GM21526 (cell line): ENCODE measurements around the gene ZMYND8.
"Not testable (repeated sequence)": the region's sequence is repeated elsewhere in the genome, so short reads cannot be mapped to it uniquely, and the experiment has no call there.

Experiments
- ATAC-seq: cut with Tn5 transposase; IDR thresholded peaks from one replicate; pipeline ENCODE4 v1.9.1; 2021; ENCODE audit warnings: moderate library complexity; ENCODE audit not compliant: unreplicated experiment, low FRiP score

ZMYND8 gene

DNA sequence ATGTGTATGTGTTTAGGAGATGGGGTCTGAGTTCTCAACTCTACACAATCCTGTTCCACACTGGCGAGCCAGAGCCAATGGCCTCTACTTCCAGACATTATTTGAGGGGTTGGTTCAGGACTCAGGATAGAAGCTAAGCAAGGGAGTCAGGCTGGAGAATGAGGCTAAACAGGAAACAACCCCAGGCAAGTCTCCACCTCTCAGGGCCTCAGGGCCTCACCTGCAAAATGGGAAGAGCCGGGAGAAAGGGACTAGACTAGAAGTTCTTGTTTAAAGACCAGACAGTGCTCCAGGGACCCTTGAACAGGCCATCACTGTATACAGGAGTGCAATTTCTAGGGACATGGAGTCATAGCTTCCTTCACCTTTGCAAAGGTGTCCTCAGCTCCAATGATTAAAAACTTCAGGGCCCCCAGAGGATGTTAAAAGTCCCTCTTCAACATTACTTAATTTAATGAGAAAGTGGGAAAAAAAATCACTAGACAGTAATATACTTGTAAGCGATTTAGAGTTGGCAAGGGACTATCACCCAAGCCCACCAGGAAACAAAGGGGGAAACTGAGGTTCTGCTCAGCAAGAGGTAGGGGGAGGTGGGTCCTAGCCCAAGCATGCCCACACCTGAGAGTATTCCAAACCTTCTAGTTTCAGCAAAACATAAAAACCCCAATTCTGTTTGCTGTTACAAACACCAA lies 41.7 kb downstream of the ZMYND8 start:
- ATAC-seq: no peak

DNA sequence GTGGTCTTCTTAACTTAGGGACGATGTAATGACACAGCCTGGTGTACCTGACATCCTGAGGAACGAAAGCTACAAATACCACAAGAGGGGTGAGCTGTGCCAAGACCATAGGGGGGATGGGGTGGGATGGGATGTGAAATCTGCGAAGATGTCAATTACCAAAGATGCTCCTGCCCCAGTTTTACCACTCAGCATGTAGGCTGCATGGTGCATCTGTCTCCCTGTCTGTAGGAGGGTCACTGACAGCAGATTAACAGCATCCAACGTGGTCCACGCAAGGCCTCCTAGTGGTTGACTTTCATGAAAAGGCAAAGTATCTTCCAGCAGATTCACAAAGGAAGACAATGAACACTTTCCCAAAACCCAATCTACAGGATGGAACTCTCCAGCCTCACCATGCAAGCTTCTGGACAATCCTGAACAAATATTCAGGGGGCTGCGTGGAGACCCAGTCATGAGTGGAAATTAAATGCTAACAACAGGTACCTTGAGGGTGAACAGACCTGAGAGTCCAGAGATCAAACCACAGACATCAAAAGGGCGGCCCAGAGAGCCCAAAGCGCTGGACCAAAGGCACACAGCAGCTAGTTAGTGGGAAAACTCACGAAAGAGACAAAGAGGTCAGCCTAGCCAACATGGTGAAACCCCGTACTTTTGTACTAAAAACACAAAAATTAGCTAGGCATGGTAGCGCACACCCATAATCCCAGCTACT lies 44.4 kb downstream of the ZMYND8 start:
- no peak for ATAC-seq

DNA sequence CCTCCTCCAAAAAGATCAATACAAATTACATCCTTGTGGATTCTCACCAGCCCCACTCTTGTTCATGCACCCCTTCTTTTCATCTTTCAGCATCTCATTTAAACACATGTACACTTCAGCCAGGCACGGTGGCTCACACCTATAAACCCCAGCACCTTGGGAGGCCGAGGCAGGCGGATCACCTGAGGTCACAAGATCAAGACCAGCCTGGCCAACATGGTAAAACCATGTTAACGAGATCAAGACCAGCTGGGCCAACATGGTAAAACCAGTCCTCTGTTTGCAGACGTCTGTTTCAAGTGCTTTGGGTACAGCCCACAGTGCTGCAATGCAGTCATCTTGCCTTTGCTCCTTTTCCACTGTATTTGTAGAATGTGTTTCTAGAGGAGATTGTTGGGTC lies 45.3 kb downstream of the ZMYND8 start:
- no peak for ATAC-seq

DNA sequence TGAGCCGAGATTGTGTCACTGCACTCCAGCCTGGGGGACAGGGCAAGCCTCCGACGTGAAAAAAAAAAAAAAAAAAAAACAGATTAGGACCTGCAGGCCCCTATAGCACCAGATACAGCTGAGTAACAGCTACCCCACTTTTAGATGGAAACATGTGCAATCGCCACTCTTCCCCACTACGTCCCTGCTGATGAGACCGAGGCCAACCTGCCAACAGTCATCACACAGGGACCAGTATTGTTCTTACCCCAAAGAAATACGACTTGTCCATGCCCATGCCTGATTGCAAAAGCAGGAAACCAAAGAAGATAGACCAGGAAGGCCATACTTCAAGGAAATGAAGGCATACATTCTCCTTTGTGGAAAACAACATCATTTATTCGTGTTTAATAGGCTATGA lies 45.8 kb downstream of the ZMYND8 start:
- no peak for ATAC-seq

DNA sequence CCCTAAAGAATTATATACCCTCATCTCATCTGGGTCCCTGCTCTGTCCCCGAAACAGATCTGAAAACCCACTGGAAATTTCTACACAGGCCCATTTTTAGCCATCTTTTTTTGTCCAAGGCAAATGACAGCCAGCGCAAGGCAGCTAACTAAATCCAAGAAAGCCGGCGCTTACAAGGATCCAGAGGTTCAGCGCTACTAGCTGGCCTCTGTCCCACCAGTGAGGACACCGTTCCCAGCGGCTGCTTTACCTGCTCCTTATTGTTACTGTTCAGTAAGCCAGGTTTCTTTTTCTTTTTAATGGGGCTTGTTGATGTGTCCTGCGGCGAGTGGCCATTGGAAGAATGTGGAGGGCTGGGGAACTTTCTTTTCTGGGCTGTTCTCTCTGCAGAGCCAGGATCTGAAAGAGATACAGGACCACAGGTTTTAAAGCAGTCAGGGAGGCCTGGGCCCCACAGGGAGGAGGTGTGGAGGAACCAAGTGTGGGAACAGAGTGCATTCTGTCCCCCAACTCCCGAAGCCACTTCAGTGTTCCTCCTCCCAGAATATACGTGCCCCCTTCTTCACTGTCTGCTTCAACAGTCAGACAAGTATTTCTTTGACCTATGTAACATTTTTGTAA lies 46.6 kb downstream of the ZMYND8 start:
- no peak for ATAC-seq

DNA sequence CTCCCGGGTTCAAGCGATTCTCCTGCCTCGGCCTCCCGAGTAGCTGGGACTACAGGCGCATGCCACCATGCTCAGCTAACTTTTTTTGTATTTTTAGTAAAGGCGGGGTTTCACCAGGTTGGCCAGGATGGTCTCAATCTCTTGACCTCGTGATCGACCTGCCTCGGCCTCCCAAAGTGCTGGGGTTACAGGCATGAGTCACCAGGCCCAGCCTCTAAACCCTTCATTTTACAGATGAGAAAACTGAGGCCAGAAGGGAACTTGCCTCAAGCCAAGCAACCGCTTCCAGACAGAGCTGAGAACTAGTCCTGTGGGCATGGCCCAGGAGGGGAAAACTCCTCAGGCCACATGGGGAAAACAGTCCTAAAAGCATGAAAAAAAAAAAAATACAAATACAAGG lies 47.1 kb downstream of the ZMYND8 start:
- no peak for ATAC-seq

DNA sequence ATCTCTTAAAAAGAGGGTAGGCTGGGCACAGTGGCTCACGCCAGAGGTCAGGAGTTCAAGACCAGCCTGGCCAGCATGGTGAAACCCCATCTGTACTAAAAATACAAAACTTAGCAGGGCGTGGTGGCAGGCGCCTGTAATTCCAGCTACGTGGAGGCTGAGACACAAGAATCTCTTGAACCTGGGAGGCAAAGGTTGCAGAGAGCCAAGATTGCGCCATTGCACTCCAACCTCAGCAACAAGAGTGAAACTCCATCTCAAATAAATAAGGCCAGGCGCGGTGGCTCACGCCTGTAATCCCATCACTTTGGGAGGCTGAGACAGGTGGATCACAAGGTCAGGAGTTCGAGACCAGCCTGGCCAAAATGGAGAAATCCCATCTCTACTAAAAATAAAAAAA lies 48.9 kb downstream of the ZMYND8 start:
- ATAC-seq: not testable (repeated sequence)

DNA sequence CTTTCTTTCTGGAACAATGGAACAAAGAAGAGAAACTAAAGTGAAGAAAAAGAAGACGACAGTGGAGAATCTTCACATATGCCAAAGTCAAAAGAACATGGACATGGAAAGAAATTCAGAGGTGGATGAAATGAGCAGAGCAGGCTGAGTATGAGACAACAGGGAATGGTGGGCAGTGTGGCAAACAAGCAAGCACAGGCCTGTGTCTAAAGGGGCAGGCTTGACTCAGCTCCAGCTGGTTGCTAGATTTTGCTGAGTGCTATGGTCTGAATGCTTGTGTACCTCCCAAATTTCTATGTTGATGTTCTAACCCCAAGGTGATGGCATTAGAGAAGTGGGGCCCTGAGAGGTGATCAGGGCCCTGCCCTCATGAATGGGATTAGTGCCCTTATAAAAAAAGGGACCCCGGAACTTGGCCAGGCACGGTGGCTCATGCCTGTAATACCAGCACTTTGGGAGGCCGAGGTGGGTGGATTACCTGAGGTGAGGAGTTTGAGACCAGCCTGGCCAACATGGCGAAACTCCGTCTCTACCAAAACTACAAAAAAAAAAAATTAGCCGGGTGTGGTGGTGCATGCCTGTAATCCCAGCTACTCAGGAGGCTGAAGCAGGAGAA lies 49.6 kb downstream of the ZMYND8 start:
- no peak for ATAC-seq

DNA sequence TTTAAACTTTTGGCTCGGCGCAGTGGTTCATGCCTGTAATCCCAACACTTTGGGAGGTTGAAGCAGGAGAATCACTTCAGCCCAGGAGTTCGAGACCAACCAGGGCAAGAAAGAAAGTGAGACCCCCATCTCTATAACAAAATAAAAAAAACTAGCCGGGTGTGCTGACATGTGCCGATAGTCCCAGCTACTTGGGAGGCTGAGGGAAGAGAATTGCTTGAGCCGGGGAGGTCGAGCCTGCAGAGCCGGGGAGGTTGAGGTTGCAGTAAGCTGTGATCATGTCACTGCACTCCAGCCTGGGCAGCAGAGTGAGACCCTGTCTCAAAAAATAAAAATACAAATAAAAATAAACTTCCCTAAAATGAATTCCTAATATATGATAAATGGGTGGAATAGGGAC lies 50.4 kb downstream of the ZMYND8 start:
- ATAC-seq: no peak

DNA sequence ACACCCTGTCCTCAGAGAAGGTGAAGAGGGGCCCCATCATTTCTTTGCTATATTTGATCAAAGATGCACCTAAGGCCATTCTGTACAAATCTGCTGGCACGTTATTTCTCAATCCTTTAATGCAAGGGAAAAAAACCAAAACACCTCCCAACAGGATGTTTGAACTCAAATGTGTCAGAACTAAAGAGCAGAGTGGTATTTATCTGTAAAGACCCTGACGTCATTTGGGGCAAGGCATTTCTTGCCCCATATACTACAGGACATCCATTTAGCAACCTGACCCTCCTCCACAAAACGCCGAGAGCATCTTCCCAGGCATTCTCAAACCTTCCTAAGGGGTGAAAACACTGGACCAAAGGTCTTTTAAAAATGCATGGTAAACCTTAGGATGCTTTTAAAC lies 50.8 kb downstream of the ZMYND8 start:
- ATAC-seq: no peak

DNA sequence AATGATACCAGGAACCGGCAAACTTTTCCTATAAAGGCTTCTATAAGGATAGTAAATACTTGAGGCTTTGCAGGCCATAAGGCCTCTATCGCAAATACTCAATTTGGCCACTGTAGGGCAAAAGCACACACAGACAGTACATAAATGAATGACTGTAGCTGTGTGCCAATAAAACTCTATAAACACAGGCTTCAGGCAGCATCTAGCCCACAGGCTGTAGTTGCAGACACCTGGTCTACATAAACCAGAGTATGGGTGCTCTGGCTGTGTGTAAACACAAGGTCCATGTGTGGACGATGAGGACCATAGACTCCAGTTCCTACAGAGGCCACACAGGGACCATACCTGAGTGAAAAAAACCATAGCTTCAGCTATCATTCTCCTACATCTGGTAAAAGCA lies 52.2 kb downstream of the ZMYND8 start:
- ATAC-seq: no peak

DNA sequence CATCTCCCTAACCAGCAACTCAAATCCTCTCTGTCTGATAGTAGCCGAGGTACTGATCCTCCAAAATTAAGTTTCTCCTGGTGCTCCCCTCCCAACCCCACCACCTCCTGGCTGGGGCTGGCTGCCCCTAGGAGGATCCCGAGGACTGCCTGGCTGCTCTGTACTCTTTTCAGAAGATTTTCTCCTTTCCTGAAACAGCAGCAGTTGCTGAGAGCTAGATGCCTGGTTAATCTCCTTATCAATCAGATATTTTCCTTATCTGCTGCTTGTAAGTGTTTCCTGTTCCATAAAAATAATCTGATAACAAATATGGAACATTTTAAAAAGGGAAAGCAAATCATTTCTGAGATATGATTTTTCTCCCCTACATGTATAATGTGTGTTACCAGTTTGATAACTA lies 52.8 kb downstream of the ZMYND8 start:
- ATAC-seq: no peak

DNA sequence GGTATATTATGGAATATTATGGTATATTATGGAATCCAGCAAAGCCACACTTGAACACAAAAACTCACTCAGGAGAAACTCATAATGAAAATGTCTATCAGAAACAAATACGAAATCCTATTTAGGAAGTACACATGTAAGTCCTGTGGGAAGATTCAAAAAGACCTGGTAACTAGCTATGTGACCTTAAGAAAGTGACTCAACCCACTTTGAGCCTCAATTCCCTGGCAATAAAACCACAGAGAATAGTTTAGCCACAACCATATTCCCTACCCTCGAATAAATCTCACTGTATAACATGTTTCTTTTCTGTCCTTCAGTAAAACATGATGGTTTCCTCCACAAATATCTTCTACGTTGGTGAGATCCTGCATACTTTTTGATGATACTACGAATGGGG lies 56.4 kb downstream of the ZMYND8 start:
- no peak for ATAC-seq

DNA sequence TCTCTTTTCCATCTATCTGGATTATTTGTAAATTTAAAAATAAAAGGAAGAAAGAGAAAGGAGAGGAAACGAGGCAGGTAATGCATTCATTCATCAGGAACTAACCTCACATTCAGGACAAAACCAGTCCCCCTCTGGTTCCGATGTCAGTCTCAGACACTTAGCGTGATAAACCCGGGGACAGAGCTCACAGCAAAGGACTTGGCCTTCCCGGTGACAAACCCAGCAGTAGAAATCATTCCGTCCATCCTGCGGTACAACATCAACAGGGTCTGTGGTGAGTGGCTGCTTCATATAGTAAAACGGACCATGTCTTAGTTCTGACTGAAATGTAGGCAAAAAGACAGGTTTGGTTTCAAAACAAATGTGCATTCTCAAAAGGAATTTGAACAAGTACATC lies 57.9 kb downstream of the ZMYND8 start:
- no peak for ATAC-seq

DNA sequence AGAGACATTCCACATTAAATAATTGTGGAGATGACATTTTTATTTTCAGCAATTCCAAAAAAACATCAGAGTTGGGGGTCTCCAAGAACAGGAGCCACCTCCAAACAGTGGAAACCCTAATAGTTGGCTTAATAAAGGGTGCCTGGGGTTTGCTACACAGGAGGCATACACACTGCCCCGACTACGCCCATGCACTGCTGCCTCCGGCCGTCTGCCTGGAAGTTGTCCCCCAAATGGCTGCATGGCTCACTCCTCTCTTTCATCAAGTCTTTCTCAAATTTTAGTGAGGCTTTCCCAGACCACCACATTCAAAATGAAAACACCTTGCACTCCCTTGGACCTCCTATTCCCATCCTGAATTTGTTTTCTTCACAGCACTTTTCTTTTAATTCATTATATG lies 58.8 kb downstream of the ZMYND8 start:
- ATAC-seq: no peak

DNA sequence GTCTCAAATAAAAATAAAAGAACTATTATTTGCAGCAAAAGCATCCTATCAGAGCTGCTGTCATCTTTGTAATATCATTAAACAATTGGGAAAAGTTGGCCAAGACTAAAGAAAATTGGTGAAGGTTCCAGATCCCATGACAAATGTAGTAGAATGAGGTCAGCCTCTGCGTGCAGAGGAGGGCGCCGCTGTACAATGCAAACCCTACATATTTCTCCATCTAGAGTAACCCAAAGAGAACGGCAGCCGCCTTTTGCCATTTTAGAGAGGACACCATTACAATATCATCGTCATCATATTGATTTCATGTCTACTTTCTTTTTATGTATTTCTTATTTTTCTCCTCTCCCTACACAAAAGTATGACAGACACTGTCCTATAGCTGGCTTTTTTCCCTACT lies 59.5 kb downstream of the ZMYND8 start:
- ATAC-seq: no peak

DNA sequence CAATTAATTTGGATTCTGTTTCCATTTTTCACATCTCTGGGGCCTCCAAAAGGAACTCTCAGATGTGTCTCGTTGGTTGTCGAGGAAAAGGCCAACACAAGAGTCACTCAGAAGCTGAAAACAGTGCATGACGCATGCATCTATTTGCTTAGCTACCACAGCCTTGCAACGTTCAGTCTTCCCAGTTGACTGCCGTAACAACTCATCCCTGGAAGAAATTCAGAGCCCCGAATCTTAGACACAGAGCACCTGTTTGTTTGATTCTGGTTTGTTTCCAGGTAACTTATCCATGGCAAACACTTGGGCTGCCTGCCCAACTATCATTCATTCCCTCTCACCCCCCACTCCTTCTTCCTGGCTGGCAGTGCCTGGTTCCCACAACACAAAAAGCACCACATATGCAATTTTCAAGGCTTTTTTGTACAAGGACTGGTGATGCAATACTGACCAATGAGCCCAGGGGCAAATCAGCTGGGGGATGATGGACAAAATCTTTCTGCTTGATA lies 60.5 kb downstream of the ZMYND8 start:
- ATAC-seq: no peak

DNA sequence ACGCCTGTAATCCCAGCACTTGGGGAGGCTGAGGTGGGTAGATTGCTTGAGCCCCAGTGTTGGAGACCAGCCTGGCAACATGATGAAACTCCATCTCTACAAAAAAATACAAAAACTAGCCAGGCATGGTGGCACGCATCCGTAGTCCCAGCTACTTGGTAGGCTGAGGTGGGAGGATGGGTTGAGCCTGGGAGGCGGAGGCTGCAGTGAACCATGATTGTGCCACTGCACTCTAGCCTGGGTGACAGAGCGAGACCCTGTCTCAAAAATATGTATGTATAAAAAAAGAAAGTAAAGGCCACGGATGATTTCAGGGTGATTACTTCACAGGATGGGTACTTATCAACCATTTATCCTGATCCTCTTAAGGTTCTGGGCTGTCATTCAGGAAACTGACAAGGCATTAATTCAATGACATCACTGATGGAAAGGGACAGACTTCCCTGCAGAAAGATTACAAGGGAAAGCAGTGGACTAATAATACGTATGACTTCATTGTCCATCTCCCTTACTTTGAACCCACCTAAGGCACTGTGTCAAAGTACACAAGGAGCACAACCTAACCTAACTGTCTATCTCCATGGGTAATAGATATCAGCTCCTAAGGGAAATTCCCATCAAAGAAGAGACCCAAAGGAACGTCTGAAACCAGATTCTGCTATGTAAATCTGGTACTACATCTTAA lies 61.2 kb downstream of the ZMYND8 start:
- ATAC-seq: no peak

DNA sequence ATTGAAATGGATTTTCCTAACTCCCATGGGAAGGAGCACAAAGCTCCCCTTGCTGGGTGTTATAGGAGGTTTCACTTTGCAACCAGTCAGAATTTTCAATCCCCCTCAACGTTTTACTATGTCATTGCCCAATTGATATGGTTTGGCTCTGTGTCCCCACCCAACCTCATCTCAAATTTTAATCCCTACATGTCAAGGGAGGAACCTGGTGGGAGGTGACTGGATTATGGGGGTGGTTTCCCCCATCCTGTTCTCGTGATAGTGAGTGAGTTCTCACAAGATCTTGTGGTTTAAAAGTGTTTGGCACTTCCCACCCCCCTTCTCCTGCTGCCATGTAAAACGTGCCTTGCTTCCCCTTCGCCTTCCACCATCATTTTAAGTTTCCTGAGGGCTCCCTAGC lies 62.9 kb downstream of the ZMYND8 start:
- ATAC-seq: no peak

DNA sequence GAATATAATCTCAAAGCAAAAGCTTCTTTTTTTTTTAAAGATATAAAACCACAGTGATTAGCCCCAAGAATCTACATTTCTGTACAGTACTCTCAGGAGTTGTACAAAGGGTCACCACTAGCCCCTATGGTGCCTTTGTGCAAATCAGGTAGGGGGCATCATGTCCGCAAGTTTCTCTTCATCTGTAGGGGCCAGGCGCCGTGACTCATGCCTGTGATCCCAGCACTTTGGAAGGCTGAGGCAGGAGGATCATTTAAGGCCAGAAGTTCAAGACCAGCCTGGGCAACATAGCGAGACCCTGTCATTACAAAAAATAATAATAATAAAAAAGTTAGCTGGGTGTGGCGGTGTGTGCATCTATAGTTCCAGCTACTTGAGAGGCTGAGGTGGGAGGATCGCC lies 63.9 kb downstream of the ZMYND8 start:
- no peak for ATAC-seq
